GM21576 (cell line): ENCODE data around the gene AUH.

Experiments
- ATAC-seq: cut with Tn5 transposase; IDR thresholded peaks from one replicate; pipeline ENCODE4 v1.9.1; 2021; ENCODE audit warnings: mild to moderate bottlenecking, moderate library complexity; ENCODE audit not compliant: unreplicated experiment

The AUH gene

DNA sequence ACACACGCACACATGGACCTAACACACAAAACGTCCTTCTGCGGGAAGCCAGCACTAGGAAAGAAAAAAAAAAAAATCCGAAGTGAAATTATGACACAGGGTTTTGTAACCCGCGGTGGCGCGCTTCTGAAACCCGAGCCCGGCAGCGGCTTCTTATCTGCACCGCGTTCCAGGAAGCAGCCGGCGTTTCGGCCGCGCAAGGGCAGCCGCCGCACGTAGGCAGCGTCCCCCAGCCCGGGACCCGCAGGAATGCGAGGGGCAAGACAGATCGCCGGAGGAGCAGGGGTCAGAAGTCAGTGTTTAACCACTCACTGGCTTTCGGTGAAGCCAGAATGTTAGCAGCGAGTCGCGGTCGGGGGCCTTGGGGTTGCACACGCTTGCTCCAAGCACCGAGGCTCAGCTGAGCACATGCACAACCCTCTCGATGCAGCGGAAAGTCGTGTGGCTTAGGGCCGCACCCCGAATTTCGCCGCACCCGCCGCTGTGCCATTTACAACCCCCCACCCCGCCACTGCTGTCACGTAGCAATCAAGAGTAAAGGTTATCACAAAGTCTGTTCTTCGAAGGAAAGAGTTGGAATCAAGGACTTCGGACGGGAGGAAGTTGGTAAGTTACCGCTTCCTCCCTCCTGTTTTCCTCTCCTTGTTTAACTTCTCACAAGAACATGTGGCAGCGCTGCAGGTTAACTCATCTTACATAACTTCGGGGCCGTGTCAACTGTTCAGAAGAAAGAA lies 167.9 kb downstream of the AUH start:
- ATAC-seq = peak; percentile 72

DNA sequence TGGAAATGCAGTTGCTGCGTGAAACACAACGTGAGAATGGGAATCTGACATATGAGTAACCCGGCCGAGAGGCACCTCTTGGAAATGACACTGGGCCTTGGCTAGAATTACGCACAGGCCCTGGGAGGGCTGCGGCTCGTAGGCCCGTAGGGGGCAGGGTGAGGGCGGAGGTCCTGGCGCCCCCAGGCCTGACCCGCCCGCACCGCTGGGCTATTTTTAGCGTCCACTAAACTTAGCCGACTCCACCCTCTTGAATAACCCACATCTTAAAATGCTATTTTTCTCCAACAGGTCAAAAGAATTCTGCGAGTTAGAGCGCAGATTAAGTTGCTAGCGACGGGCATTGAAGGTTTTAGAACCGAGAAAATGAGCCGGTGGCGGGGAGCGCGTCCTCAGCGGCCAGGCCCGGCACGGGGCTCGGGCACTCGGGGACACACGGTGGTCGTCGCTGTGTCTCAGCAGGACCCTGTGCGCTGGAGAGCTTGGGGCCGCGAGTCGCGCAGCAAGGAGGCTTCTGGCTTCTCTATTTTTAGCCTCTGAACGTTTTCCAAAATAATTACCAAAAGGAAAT lies 168.5 kb downstream of the AUH start:
- ATAC-seq = peak; percentile 23

DNA sequence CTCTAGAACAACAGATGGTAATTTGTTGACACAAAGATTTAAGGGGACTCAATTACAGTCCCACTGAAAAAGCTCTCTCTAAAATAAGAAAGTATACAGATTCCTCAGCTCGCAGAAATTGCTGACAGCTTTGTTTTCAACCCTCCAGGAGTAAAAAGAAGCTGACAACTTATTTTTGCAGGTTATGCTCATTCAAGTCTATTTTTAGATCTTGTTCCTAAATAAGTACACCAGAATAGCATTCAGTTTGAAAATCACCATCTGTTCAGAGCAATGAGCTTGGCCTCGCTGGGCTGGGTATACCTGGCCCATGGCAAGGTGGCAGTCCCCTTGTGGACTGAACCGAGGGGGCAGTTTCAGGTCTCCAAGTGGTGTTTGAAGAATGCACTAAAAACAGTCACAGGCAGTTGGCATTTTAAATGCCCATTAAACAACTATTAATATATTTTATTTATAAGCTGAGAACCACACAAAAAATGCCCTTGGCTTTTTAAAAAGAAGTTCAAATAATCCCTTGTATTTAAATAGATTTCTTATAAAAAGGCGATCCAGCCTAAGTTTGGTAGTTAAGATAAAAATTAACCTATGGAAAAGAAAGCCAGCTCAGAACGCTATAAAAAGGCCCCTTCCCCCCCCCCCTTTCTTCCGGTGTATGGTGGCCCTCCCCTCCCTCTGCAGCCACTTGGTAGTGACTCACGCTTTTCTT lies 169.2 kb downstream of the AUH start:
- no peak for ATAC-seq

DNA sequence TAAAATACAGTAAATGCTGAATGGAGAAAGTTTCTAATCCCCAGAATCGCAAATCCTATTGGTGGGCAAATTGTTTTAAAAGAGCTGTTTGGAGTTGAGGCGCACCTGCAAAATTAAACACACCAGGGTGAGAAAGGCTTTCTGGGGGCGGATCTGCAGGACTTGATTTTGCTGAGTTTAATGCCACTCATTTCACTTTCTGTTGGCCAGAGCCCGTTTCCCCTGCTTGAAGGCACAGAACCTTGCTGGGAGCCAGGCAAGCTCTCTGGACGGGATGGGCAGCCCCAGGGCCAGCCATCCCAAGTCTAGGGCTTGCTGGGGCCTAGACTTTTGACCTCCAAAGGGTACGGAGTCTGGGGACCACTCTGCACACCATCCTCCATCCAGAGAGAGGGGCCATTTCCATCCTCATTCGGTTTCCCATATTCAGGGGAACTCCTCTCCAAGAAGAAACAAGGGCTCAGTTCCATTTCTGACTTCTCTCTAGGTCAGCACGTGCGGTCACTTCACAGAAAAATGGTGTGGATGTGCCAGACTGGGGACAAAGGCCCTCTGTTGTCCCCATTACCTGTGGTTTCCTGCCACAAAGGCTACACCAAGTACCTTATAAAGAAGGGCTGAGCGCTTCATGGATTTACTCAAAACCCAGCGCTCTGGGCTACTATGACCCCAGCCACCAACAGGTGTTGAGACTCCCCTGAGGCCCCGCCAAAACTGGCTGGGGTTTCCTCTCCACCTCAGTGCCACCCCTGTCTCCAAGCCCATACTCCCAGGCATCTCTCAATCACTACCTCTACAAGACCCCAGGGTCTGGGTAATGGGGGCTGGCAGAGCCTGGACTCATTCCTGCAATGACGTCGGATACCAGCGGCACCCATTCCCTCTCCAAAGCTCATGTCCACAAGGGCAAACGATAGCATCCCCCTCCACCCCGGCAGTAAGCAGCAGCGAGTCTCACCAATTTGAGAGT lies 170.0 kb downstream of the AUH start:
- peak; percentile 32 for ATAC-seq

DNA sequence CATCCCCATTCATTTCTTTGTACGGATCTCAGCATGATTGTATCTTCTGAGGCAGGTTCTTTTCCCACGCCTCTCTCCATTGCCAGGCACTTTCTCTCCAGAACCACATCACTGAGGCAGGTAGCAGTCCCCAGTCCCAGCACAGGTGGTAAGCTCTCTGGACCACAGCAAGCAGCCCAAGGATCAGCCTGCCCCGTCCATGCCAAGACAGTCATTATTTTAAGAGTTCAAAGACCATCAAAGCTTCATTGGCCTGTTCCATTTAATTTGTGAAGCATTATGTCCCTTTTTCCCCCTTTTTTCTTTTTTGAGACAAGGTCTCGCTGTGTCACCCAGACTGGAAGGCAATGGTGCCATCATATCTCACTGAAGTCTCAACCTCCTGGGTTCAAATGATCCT lies 171.7 kb downstream of the AUH start:
- no peak for ATAC-seq

DNA sequence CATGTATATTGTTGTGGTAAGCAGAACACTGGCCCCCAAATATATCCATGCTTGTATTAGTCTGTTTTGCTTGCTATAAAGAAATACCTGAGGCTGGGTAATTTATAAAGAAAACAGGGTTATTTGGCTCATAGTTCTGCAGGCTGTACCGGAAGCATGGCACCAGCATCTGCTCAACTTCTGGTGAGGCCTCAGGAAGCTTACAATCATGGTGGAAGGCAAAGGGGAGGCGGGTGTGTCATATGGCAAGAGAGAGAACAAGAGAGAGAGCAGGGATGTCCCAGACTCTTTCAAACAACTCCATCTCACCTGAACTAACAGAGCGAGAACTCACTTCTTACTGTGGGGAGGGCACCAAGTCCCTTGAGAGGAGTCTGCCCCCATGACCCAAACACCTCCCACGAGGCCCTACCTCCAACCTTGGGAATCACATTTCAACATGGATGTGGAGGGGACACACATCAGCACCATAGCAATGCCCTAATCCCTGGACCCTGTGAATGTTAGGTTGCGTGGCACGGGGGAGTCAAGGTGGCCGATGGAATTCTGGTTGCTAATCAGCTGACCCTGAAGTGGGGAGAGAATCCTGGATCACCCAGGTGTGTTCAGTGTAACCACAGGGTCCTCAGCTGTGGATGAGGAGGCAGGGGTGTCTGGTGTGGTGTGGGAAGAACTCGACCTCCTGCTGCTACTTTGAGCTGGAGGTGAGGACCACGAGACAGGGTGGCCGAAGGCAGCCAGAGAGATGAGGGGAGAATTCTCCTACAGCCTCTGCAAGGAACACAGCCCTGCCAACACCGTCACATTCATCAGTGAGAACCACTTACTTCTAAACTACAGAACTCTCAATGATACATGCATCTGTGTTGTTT lies 172.8 kb downstream of the AUH start:
- ATAC-seq = no peak

DNA sequence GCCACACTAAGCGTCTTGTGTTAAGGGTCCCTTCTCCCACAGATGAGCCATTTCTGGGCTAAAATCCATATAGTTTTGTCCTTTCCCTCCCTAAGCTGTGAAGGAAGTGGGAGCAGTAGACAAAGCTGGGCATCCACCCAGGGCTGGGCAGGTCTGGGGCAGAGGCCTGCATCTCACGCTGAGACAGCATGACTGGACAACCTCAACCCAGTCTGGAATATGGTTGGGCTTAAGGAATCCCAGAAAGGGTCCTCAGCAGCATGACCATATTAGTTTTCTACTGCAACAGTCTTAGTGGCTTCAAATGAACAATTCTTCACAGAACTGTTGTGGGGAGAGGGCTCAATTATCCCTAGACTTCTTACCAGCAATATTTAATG lies 173.8 kb downstream of the AUH start:
- ATAC-seq = no peak

DNA sequence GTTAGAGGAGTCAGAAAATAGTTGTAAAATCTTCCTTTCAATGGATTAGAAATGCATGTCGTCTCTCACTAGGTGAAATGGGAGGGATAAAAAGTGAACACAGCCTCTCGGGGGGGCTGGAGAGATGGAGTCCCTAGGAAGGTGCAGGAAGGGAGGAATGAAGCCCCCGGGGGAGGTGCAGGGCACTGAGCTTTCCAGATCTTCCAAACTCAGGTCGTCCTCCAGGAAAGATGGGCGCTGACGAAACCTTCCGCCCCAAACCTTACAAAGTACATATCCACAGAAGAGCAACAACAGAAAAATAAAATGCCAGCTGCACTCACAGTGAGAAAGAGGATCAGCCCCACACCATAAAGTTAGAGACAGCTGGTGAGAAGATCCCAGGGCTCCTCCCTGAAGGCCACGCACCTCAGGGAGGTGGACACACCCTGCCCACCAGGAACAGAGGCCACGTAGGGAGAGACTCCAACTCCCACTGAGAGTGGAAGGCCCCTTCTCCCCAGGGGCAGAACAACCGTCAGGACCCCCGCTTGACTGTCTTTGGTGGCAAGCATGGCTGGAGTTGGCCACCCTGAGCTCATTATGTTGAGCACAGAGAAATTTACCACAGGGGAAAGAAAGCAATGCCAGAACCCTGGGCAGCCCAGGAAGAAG lies 174.3 kb downstream of the AUH start:
- ATAC-seq = no peak

DNA sequence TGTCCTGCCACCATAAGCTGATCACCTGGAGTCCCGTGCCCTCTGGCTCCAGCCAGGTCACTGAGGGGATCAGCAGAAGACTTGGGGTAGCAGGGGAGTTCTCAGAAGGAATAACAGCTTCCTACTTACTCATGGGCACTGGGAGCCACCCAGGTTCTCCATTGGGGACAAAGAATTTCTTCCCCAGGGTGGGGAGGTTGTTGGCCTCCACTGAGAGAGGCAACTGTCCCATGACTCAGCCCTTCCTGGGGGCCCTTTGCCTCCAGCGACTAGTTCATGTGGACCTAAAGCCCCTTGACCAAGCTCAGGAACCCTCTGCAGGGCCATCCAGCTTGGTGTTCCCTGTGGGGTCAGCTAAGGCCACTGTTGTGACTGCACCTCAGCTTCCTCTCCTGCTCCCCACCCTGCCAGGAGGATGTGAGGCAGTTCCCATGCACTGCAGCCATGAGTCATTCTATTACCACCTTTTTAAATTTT lies 175.0 kb downstream of the AUH start:
- no peak for ATAC-seq

DNA sequence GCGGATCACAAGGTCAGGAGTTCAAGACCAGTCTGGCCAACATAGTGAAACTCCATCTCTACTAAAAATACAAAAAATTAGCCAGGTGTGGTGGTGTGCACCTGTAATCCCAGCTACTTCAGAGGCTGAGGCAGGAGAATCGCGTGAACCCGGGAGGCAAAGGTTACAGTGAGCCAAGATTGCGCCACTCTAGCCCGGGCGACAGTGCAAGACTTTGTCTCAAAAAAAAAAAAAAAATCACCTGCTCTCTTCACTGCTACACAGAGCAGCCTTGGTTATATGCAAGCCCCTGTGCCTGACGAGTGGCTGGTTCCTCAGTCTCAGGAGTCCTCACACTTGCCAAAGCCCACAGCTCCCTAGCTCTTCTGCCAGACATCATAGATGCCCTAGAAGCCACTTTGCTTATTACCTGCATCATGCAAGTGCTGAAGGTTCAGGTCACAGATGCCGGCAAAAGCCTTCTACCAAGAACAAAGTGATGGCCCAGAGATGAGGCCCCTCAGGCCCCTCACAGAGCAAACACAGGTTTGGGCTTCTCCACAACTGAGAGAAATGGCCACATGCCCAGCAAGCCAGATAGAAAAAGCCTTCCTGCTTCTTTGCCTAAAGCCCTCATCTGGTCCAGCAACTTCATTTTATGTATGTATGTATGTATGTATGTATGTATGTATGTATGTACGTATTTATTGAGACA lies 176.4 kb downstream of the AUH start:
- no peak for ATAC-seq

DNA sequence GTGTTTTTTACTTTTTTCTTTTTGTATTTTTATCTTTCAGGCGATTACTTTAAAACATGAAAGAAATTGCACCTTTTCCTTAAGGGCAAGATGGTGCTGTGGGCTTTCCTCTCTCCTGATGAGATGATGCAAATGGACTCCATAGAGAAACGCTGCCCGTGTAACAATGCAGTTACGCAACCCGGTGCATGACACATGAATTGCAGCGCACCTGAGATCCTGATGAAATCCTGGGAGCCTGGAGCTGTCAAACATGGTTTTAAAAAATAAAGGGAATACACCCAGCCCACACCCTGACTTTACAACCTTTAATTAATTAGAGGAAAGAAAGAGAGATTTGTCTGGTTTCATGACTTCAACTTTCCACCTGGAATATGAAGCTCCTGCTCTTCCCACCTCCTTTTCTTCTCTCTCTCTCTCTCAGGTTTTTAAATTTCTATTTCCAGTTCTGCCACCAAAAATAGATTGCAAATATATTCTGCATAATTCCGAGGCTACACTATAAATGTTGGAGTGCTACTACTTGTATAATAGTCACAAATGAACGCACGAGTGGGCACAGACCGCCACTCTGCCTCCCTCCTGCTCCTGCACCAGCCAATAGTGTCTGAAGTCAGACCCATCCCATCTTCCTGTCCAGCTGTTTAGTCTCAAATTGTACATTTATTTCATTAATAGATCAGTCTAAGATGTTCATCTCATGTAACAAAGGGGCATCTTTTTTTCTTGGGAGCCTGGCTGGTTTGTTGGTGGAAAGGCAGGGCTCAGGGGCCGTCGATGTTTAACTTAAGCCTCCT lies 179.1 kb downstream of the AUH start:
- no peak for ATAC-seq

DNA sequence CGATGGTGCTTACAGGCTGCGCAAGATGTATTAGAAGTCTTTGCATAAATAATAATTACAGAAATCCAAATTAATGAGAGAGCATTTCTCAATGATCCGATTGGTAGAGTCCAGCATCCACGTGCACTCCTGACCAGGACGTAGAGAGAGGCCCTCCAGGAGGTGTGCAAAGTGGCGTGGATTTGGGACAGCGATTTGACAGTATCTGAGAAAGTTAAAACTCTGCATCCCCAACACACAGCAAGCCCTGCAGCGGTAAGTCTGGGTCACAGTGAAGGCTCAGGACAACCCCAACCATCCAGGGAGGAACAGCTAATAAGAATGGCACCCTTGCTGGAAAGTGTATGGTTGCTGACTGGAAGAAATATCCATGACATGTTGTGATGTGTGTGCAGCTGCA lies 180.2 kb downstream of the AUH start:
- no peak for ATAC-seq

DNA sequence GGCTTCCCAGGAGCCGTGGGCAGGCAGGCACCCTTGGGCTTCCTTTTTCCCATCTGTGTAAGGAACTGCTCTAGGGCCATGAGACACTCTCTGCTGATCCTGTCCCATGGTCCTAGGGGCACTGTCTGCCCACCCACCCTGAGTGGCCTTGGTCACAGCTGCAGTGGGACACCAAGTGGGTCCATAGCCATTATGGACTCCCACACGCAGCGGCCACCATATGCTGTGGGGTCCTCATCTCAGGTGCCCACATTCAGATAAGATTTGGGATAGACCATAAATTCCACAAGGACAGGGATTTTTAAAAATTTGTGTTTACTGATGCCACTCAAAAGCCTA lies 180.8 kb downstream of the AUH start:
- ATAC-seq = no peak

DNA sequence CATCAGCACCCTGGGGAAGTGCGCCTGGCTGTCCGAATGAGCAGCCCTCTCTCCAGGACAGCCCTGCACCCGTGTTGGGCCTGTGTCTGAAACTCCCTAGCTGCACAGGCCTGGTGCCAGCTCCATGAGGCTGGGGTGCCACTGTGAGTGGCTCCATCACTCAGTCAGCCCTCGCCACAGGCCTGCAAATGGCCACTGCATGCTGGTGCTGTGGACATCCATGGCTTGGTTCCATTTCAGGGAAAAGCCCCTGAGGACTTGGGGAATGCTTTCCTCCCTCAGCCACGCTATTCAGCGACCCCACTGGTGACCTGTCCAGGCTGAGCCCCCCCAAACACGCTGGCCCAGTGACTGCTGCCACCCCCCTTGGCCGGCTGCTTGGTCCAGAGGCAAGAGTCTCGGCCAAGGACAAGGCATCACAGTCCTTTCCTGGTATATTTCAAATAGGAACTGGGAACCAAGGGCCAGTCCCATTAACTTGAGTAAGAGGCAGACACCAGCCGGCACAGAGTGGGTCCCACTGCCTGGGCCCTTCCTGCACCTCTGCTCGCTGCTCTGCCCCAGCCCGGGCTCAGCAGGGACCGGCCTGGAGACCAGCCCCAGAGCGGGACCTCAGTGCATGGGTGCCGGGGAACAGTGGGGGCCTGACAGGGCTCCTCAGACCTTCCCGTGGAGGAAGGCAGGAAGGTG lies 181.3 kb downstream of the AUH start:
- no peak for ATAC-seq

DNA sequence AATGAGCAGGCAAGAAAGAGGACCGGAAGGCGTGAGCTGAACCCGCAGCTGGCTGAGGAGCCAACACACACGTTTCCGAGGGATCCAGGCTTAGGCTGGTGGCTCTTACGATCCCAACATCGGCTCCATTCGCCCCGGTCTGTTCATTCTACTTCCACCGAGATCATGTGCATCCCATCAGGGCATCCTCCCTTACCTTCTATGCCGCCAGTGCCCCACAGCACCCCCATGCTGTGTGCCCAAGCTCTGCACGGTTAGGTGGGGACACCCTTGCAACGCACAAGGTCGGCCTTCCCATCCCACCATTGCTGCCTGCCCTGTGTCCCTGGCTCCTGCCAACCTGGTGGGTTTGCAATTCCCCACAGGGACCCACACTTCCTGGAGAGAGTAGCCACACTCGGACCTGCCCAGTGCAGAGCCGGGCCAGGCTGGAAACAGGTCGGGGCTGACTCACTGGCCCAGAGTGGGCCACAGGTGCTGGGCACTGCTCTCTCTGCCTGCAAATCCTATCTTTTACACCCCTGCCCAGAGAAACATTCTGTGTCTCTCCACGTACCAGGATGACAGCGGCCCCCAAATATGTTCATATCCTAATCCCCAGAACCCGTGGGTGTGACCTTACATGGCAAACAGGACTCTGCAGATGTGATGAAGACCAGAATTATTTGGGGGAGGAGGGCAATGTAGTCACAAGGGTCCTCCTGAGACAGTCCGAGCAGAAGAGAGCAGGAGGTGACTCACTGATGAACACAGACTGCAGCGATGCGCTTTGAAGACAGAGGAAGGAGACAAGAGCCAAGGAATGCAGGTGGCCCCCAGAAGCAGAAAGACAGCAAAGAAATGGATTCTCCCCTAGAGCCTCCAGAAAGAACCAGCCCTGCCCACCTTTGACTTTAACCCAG lies 182.2 kb downstream of the AUH start:
- no peak for ATAC-seq
